Vagina (tissue), 2 donors: ENCODE results near the gene B4GALT6. TPM values are rescaled to one million over a fixed set of nuclear protein-coding genes. Genes with fewer than 3 reads are reported as not detected.

Source experiments
- DNase-seq, 2 donors: peaks; one replicate each; pipeline ENCODE4 v3.0.0-alpha.2; 2017; ENCODE audit errors: extremely low spot score in 2 of 2
- H3K27ac ChIP-seq: fragments of 200-600 bp; sonication (generic); one replicate; pipeline ENCODE4 v1.5.1; 2019
- H3K27me3 ChIP-seq: fragments of 200-600 bp; sonication (generic); one replicate; pipeline ENCODE4 v1.5.1; 2019
- H3K36me3 ChIP-seq, 2 donors: fragments of 200-600 bp; sonication (generic); one replicate each; pipeline ENCODE4 v1.5.1; 2017 to 2019
- H3K4me1 ChIP-seq: fragments of 200-600 bp; sonication (generic); one replicate; pipeline ENCODE4 v1.5.1; 2019
- H3K4me3 ChIP-seq, 2 donors: fragments of 200-600 bp; sonication (generic); 1 replicate in 1 of 2; 2 replicates in 1 of 2; pipeline ENCODE4 v1.5.1; 2016 to 2019
- H3K9me3 ChIP-seq: fragments of 200-600 bp; sonication (generic); one replicate; pipeline ENCODE4 v1.5.1; 2019
- POLR2A ChIP-seq, 2 donors: fragments of 450-650 bp; IDR thresholded peaks; one replicate each; pipeline ENCODE4 v1.6.1; 2017; ENCODE audit warnings: antibody characterized with exemption in 2 of 2, mild to moderate bottlenecking in 2 of 2, moderate library complexity in 2 of 2
- POLR2AphosphoS5 ChIP-seq, 2 donors: sonication (generic); formaldehyde crosslinking; IDR thresholded peaks; one replicate each; pipeline ENCODE4 v1.9.0; 2017; ENCODE audit warnings: antibody characterized with exemption in 2 of 2, mild to moderate bottlenecking in 2 of 2, low read depth in 1 of 2; ENCODE audit not compliant: insufficient read depth in 1 of 2
- intact Hi-C: fragments of 100-400 bp; cut with DNase I; formaldehyde crosslinking; loops from one replicate; pipeline ENCODE4 v1.15.1; 2023
- total RNA-seq: library from RNA; depleted of rRNA; stranded (reverse); fragments of >200 nt; gene quantifications from one replicate; pipeline ENCODE4 v1.2.3, GENCODE V29; 2016
- TF ChIP-seq, protein P1 (sequence below), 3 experiments: fragments of 450-650 bp in 2 of 3; fragments of 200-600 bp in 1 of 3; sonication (generic) in 1 of 3; IDR thresholded peaks; one replicate each; pipeline ENCODE4 v1.5.1; 2017 to 2019; ENCODE audit warnings: antibody characterized with exemption in 3 of 3, mild to moderate bottlenecking in 2 of 3, moderate library complexity in 2 of 3

The B4GALT6 gene
- total RNA-seq, 1 donor from 2014 or later = 2.5 TPM

DNA sequence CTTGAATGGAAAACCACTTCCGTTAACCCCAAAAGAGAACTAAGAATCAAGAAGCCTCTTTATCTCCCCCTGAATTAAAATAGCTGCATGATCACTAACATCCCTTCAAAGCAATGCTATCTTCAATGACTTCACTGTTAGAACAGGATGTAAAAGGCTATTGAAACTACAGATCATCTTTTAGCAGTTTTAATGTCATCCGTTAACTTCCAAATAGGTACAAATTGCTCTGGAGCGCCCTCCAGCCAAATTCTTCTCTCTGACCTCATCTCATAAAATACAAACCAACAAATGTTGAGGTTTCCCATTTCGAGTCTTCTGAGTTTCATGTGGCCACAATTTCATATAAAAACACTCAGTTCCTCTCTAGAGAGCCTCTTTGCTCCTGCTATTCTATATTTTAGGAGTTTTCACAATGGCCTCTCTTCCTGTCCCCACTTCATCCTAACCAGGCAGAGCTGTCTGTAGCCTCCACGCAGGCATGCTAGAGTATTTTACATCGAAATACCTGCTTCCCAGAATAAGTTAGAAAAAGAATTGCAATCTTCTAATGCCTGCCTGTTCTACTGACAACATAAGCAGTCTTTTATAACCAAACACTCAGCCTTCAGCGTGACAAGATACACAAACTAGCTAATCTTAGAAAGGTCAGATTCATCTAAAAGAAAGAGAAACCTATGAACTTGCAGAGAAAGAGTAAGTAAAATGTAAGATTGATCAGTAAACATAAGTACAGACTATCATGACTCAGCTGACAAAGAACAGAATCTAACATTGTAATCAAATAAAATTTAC, 37.9 kb downstream of the B4GALT6 start:
- Histone ChIP-seq H3K4me3 (no peak overlapping the region), H3K36me3 (no peaks in the 10 kb centered on the region), H3K27me3 (no peaks in the 10 kb centered on the region), H3K4me1 (no peaks in the 10 kb centered on the region), H3K9me3 (no peaks in the 10 kb centered on the region), H3K27ac (no peak overlapping the region)
- TF ChIP-seq, protein P1, sequence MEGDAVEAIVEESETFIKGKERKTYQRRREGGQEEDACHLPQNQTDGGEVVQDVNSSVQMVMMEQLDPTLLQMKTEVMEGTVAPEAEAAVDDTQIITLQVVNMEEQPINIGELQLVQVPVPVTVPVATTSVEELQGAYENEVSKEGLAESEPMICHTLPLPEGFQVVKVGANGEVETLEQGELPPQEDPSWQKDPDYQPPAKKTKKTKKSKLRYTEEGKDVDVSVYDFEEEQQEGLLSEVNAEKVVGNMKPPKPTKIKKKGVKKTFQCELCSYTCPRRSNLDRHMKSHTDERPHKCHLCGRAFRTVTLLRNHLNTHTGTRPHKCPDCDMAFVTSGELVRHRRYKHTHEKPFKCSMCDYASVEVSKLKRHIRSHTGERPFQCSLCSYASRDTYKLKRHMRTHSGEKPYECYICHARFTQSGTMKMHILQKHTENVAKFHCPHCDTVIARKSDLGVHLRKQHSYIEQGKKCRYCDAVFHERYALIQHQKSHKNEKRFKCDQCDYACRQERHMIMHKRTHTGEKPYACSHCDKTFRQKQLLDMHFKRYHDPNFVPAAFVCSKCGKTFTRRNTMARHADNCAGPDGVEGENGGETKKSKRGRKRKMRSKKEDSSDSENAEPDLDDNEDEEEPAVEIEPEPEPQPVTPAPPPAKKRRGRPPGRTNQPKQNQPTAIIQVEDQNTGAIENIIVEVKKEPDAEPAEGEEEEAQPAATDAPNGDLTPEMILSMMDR (IDR thresholded peaks at IDR 0.05) = no peak
- DNase-seq = no peak
- intact Hi-C loops = no loop called here

DNA sequence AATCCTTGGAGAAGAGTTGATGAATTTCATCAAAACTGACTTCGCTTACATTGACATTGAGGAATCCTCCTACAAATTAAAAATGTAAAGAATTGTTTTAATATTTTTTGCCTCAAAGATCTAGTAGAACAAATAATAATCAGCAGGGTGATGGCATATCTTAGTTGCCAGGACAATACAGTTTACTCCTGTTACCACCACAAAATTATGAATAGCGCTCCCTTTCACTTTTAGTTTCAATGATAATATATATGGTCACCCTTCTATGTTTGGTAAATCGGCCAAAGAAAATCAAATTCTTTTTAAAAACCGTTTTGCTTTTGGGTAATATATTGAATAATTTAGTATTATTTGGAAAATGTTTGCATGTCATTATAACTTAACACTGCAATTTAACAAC, 39.0 kb downstream of the B4GALT6 start:
- no peaks in the 10 kb centered on the region for H3K9me3 ChIP-seq
- no peaks in the 10 kb centered on the region for H3K36me3 ChIP-seq
- TF ChIP-seq POLR2AphosphoS5 (IDR thresholded peaks at IDR 0.05; ENCODE audit: insufficient read depth in 1 of 2, low read depth in 1 of 2) (no peak), POLR2A (IDR thresholded peaks at IDR 0.05) (no peak)
- TF ChIP-seq, protein P1 (IDR thresholded peaks at IDR 0.05) = no peak
- H3K27me3 ChIP-seq = no peaks in the 10 kb centered on the region
- no peak overlapping the region for H3K4me3 ChIP-seq
- no peaks in the 10 kb centered on the region for H3K4me1 ChIP-seq
- intact Hi-C loops = no loop called here
- no peak overlapping the region for H3K27ac ChIP-seq
- no peak for DNase-seq

- H3K27ac ChIP-seq = no peak overlapping the region
- intact Hi-C loops = no loop called here
- no peak overlapping the region for H3K4me3 ChIP-seq
- no peaks in the 10 kb centered on the region for H3K36me3 ChIP-seq
- H3K4me1 ChIP-seq = no peaks in the 10 kb centered on the region
- no peak for TF ChIP-seq POLR2A (IDR thresholded peaks at IDR 0.05)
- TF ChIP-seq, protein P1 (IDR thresholded peaks at IDR 0.05) = no peak
- TF ChIP-seq POLR2AphosphoS5 (IDR thresholded peaks at IDR 0.05; ENCODE audit: insufficient read depth in 1 of 2, low read depth in 1 of 2) = no peak
- DNase-seq = no peak
- no peaks in the 10 kb centered on the region for H3K9me3 ChIP-seq
- no peaks in the 10 kb centered on the region for H3K27me3 ChIP-seq
Measured at GRCh38 chr18:31643003-31643402, 41.4 kb downstream of the B4GALT6 start.

DNA sequence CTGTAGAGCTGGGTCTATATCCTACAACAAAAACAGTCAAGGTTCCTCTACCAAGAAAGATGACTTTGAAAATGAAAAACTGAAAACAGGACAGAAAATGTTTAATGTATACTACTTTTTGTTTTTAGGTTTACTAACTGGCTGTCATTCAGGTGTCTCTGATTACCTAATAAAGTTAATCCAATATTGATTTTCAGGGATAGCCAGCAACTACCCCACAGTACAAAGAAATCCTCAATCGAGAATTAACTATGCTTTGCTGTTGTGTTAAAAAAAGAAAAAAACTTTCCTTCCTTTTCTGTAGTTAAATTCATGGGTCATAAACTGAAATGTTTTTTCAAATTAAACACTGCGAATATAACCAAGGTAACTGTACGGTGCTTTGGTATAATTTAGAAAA, 46.9 kb downstream of the B4GALT6 start:
- Histone ChIP-seq H3K27ac (no peak overlapping the region), H3K27me3 (no peaks in the 10 kb centered on the region), H3K4me1 (no peaks in the 10 kb centered on the region), H3K9me3 (no peaks in the 10 kb centered on the region), H3K36me3 (no peaks in the 10 kb centered on the region), H3K4me3 (no peak overlapping the region)
- TF ChIP-seq, protein P1 (IDR thresholded peaks at IDR 0.05) = no peak
- TF ChIP-seq POLR2A (IDR thresholded peaks at IDR 0.05) = no peak
- no peak for TF ChIP-seq POLR2AphosphoS5 (IDR thresholded peaks at IDR 0.05; ENCODE audit: insufficient read depth in 1 of 2, low read depth in 1 of 2)
- no peak for DNase-seq
- intact Hi-C loops = no loop called here

DNA sequence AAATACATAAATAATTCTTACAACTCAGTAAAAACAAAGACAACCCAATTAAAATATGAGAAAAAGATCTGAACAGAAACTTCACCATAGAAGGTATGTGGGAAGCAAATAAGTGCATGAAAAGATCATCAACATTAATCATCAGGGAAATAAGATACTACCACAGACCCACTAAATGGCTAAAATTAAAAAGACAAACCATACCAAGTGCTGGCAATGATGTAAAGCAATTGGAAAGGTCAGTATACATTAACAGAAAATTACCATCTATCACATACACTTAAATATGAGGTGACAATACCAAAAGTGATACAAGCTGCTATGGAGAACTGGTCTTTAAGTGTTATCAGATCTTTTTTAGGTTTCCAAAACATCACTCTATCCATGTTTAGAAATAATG, 48.0 kb downstream of the B4GALT6 start:
- Histone ChIP-seq H3K4me3 (no peak overlapping the region), H3K9me3 (no peaks in the 10 kb centered on the region), H3K36me3 (no peaks in the 10 kb centered on the region), H3K4me1 (no peaks in the 10 kb centered on the region), H3K27me3 (no peaks in the 10 kb centered on the region), H3K27ac (no peak overlapping the region)
- TF ChIP-seq POLR2A (IDR thresholded peaks at IDR 0.05) (no peak), POLR2AphosphoS5 (IDR thresholded peaks at IDR 0.05; ENCODE audit: insufficient read depth in 1 of 2, low read depth in 1 of 2) (no peak)
- TF ChIP-seq, protein P1 (IDR thresholded peaks at IDR 0.05) = no peak
- intact Hi-C loops = no loop called here
- no peak for DNase-seq
